Progenitor cell of endocrine pancreas (in vitro differentiated cells): ENCODE measurements around the gene SLC38A5. TPM values are rescaled to one million over a fixed set of nuclear protein-coding genes. Genes with fewer than 3 reads are reported as not detected.

Experiments used
- DNase-seq: peaks from one replicate; pipeline ENCODE4 v3.0.0; 2021; ENCODE audit warnings: low spot score; ENCODE audit not compliant: unreplicated experiment
- H3K27ac Mint-ChIP-seq: 2 replicates; pipeline ENCODE4 v1.8.0; 2021; ENCODE audit warnings: mild to moderate bottlenecking, moderate library complexity, mixed read lengths
- H3K27me3 Mint-ChIP-seq: 2 replicates; pipeline ENCODE4 v1.8.0; 2021; ENCODE audit warnings: mixed read lengths
- H3K36me3 Mint-ChIP-seq: 2 replicates; pipeline ENCODE4 v1.8.0; 2022; ENCODE audit warnings: mixed read lengths; ENCODE audit not compliant: insufficient read depth
- H3K4me1 Mint-ChIP-seq: 2 replicates; pipeline ENCODE4 v1.8.0; 2021; ENCODE audit warnings: low read depth, mixed read lengths
- H3K4me3 Mint-ChIP-seq: 2 replicates; pipeline ENCODE4 v1.8.0; 2021; ENCODE audit warnings: low read depth, mild to moderate bottlenecking, moderate library complexity, mixed read lengths
- H3K9me3 Mint-ChIP-seq: 2 replicates; pipeline ENCODE4 v1.8.0; 2021; ENCODE audit warnings: low read depth, mixed read lengths
- CTCF ChIP-seq: fragments of 200-600 bp; sonication (generic); IDR thresholded peaks from one replicate; pipeline ENCODE4 v1.5.0; 2021; ENCODE audit warnings: antibody characterized with exemption, mild to moderate bottlenecking; ENCODE audit not compliant: unreplicated experiment
- total RNA-seq: library from RNA; stranded (reverse); gene quantifications from 2 replicates; pipeline ENCODE4 v1.2.1, GENCODE V29; 2021

Gene SLC38A5
- total RNA-seq, 1 donor from 2014 or later: 0.74 TPM

- Mint-ChIP-seq H3K4me3 (no peak overlapping the region), H3K9me3 (peaks cover 4% of the 10 kb centered on the region), H3K27me3 (no peaks in the 10 kb centered on the region)
These were observed 44.9 kb upstream of the SLC38A5 start for GRCh38 chrX:48514868-48515460.

GRCh38 chrX:48514126-48514806 lies 44.2 kb upstream of the SLC38A5 start:
- Mint-ChIP-seq H3K4me3 (no peak overlapping the region), H3K4me1 (no peaks in the 10 kb centered on the region), H3K27ac (no peak overlapping the region), H3K36me3 (peaks cover 3% of the 10 kb centered on the region), H3K27me3 (no peaks in the 10 kb centered on the region), H3K9me3 (peaks cover 4% of the 10 kb centered on the region)
- DNase-seq: no peak
- TF ChIP-seq CTCF: no peak

More at GRCh38 chrX:48514868-48515460, 44.9 kb upstream of the SLC38A5 start:
- peaks cover 2% of the 10 kb centered on the region for H3K36me3 Mint-ChIP-seq
- TF ChIP-seq CTCF: no peak
- no peak overlapping the region for H3K27ac Mint-ChIP-seq
- no peaks in the 10 kb centered on the region for H3K4me1 Mint-ChIP-seq
- no peak for DNase-seq

- H3K27ac Mint-ChIP-seq: no peak overlapping the region
- H3K36me3 Mint-ChIP-seq: peaks cover 3% of the 10 kb centered on the region
- no peak for DNase-seq
- no peak for TF ChIP-seq CTCF
- H3K27me3 Mint-ChIP-seq: no peaks in the 10 kb centered on the region
- H3K4me1 Mint-ChIP-seq: no peaks in the 10 kb centered on the region
- no peak overlapping the region for H3K4me3 Mint-ChIP-seq
- peaks cover 4% of the 10 kb centered on the region for H3K9me3 Mint-ChIP-seq
These were observed 43.6 kb upstream of the SLC38A5 start for GRCh38 chrX:48513670-48514069.

- no peak for TF ChIP-seq CTCF
- peaks cover 4% of the 10 kb centered on the region for H3K9me3 Mint-ChIP-seq
- no peaks in the 10 kb centered on the region for H3K27me3 Mint-ChIP-seq
- DNase-seq: no peak
- H3K27ac Mint-ChIP-seq: no peak overlapping the region
- peaks cover 2% of the 10 kb centered on the region for H3K4me1 Mint-ChIP-seq
- H3K36me3 Mint-ChIP-seq: peaks cover 3% of the 10 kb centered on the region
- H3K4me3 Mint-ChIP-seq: no peak overlapping the region
These were observed 42.4 kb upstream of the SLC38A5 start for GRCh38 chrX:48512371-48512935.

GRCh38 chrX:48511560-48511959 lies 41.5 kb upstream of the SLC38A5 start:
- H3K9me3 Mint-ChIP-seq: peaks cover 4% of the 10 kb centered on the region

More at GRCh38 chrX:48511560-48511959, 41.5 kb upstream of the SLC38A5 start:
- Mint-ChIP-seq H3K36me3 (peaks cover 3% of the 10 kb centered on the region), H3K4me1 (peaks cover 2% of the 10 kb centered on the region), H3K27me3 (no peaks in the 10 kb centered on the region), H3K4me3 (no peak overlapping the region), H3K27ac (no peak overlapping the region)
- DNase-seq: no peak
- peak; percentile 37 for TF ChIP-seq CTCF
